H1 (cell line): ENCODE results near the gene TMEM134. TPM values are rescaled to one million over a fixed set of nuclear protein-coding genes. Genes with fewer than 3 reads are reported as not detected.

ENCODE experiments used
- CTCF ChIA-PET: fragments of 300-600 bp; sonication (Branson Sonifier 250); formaldehyde crosslinking; loops from one replicate; lab custom pipeline; 2021; ENCODE audit not compliant: partially characterized antibody; lab: Charles Lee
- POLR2A ChIA-PET: fragments of 300-600 bp; sonication (Branson Sonifier 250); formaldehyde crosslinking; loops from one replicate; lab custom pipeline; 2021; ENCODE audit warnings: inconsistent platforms; ENCODE audit not compliant: partially characterized antibody; lab: Charles Lee
- DNase-seq, 2 experiments: peaks; one replicate each; pipeline versions ENCODE4 v3.0.0 to v3.0.0-alpha.2; 2010 to 2022; ENCODE audit warnings: low spot score in 2 of 2, low read depth in 1 of 2, mixed read lengths in 1 of 2
- FAIRE-seq: peaks from 2 replicates; lab custom pipeline; 2011; peaks lifted over from hg19 to GRCh38; lab: Jason Lieb, UNC
- H2AFZ ChIP-seq: 2 replicates; pipeline ENCODE4 v1.8.1; 2012; ENCODE audit warnings: low read length, inconsistent platforms
- H2AK5ac ChIP-seq: 2 replicates; pipeline ENCODE4 v1.6.1; 2013; ENCODE audit warnings: low read depth, low read length
- H2BK120ac ChIP-seq: replicated peaks from 2 replicates; pipeline ENCODE3; 2013; ENCODE audit warnings: low read depth, low read length, inconsistent platforms
- H2BK12ac ChIP-seq: 2 replicates; pipeline ENCODE4 v1.6.1; 2013; ENCODE audit warnings: low read depth, low read length
- H2BK15ac ChIP-seq: 2 replicates; pipeline ENCODE4 v1.6.1; 2013; ENCODE audit warnings: low read length
- H2BK20ac ChIP-seq: 2 replicates; pipeline ENCODE4 v1.6.1; 2013; ENCODE audit warnings: low read length
- H2BK5ac ChIP-seq: 2 replicates; pipeline ENCODE4 v1.6.1; 2013; ENCODE audit warnings: low read depth, low read length
- H3K14ac ChIP-seq: 2 replicates; pipeline ENCODE4 v1.6.1; 2013; ENCODE audit warnings: inconsistent platforms; ENCODE audit not compliant: insufficient read length
- H3K18ac ChIP-seq: 2 replicates; pipeline ENCODE4 v1.6.1; 2013; ENCODE audit warnings: low read length; ENCODE audit errors: extremely low read depth
- H3K23ac ChIP-seq: 2 replicates; pipeline ENCODE4 v1.6.1; 2013; ENCODE audit warnings: inconsistent platforms; ENCODE audit not compliant: insufficient read length
- H3K23me2 ChIP-seq: 2 replicates; pipeline ENCODE4 v1.6.1; 2013; ENCODE audit warnings: low read depth, low read length
- H3K27ac ChIP-seq: 2 replicates; pipeline ENCODE4 v1.6.1; 2011; ENCODE audit warnings: low read depth, low read length, inconsistent platforms
- H3K27me3 ChIP-seq, 4 experiments: replicated peaks in 1 of 4; 1 replicate in 1 of 4; 2 replicates in 3 of 4; pipeline versions ENCODE4 v1.6.1 to v1.8.1; 2011 to 2013; ENCODE audit warnings: low read length in 3 of 4, mild to moderate bottlenecking in 3 of 4, inconsistent platforms in 2 of 4, mixed read lengths in 2 of 4, moderate library complexity in 1 of 4; ENCODE audit not compliant: control insufficient read depth in 3 of 4, insufficient read depth in 3 of 4; ENCODE audit errors: extremely low read depth in 1 of 4
- H3K36me3 ChIP-seq, 4 experiments: 2 replicates each; pipeline versions ENCODE4 v1.6.1 to v1.8.1; 2011 to 2013; ENCODE audit warnings: mild to moderate bottlenecking in 4 of 4, low read length in 3 of 4, moderate library complexity in 2 of 4, control low read depth in 1 of 4, inconsistent platforms in 1 of 4; ENCODE audit not compliant: insufficient read depth in 4 of 4, control insufficient read depth in 2 of 4
- H3K4ac ChIP-seq: replicated peaks from 2 replicates; pipeline ENCODE3; 2013; ENCODE audit warnings: low read length, low read depth, mixed read lengths, inconsistent platforms; ENCODE audit not compliant: insufficient read length
- H3K4me1 ChIP-seq, 4 experiments: replicated peaks in 1 of 4; 1 replicate in 1 of 4; 2 replicates in 3 of 4; pipeline versions ENCODE4 v1.6.1 to v1.8.1; 2011 to 2013; ENCODE audit warnings: low read length in 3 of 4, inconsistent platforms in 2 of 4, mixed read lengths in 1 of 4; ENCODE audit not compliant: insufficient read depth in 4 of 4, control insufficient read depth in 3 of 4
- H3K4me2 ChIP-seq, 2 experiments: 2 replicates each; pipeline versions ENCODE4 v1.6.1 to v1.8.1; 2011 to 2013; ENCODE audit warnings: low read depth in 2 of 2, low read length in 2 of 2, control low read depth in 1 of 2, inconsistent platforms in 1 of 2, mild to moderate bottlenecking in 1 of 2; ENCODE audit not compliant: insufficient read depth in 1 of 2
- H3K4me3 ChIP-seq, 4 experiments: fragments of 200-600, 300-600 bp in 1 of 4; sonication (generic), shearing (Covaris generic), sonication (Bioruptor Twin) in 1 of 4; 2 replicates each; pipeline versions ENCODE4 v1.5.1 to v1.8.1; 2011 to 2016; ENCODE audit warnings: low read length in 4 of 4, low read depth in 3 of 4, control low read depth in 2 of 4, inconsistent platforms in 2 of 4, mild to moderate bottlenecking in 2 of 4, mixed read lengths in 1 of 4, moderate library complexity in 1 of 4; ENCODE audit not compliant: insufficient read depth in 2 of 4; ENCODE audit errors: extremely low read depth in 1 of 4
- H3K56ac ChIP-seq: replicated peaks from 2 replicates; pipeline ENCODE3; 2013; ENCODE audit warnings: low read depth, mild to moderate bottlenecking, mixed read lengths, low read length, inconsistent platforms; ENCODE audit not compliant: insufficient read length
- H3K79me1 ChIP-seq: 2 replicates; pipeline ENCODE4 v1.6.1; 2013; ENCODE audit warnings: low read depth, low read length, control low read depth
- H3K79me2 ChIP-seq, 2 experiments: 2 replicates each; pipeline versions ENCODE4 v1.6.1 to v1.8.1; 2012 to 2013; ENCODE audit warnings: low read length in 2 of 2, mild to moderate bottlenecking in 2 of 2, inconsistent platforms in 1 of 2; ENCODE audit not compliant: insufficient read depth in 2 of 2, control insufficient read depth in 1 of 2
- H3K9ac ChIP-seq, 4 experiments: replicated peaks in 1 of 4; 1 replicate in 1 of 4; 2 replicates in 3 of 4; pipeline versions ENCODE4 v1.6.1 to v1.8.1; 2011 to 2013; ENCODE audit warnings: low read depth in 3 of 4, low read length in 3 of 4, control low read depth in 2 of 4, mild to moderate bottlenecking in 2 of 4, moderate library complexity in 2 of 4, inconsistent platforms in 1 of 4; ENCODE audit errors: extremely low read depth in 1 of 4
- H3K9me3 ChIP-seq, 2 experiments: 2 replicates each; pipeline versions ENCODE4 v1.6.1 to v1.8.1; 2012 to 2013; ENCODE audit warnings: mild to moderate bottlenecking in 2 of 2, moderate library complexity in 2 of 2, control low read depth in 1 of 2, inconsistent platforms in 1 of 2, low read depth in 1 of 2, low read length in 1 of 2, mixed read lengths in 1 of 2; ENCODE audit not compliant: insufficient read depth in 2 of 2
- H4K20me1 ChIP-seq, 2 experiments: replicated peaks in 1 of 2; 2 replicates each; pipeline versions ENCODE3 to v1.8.1; 2011 to 2013; ENCODE audit warnings: inconsistent platforms in 2 of 2, low read length in 2 of 2, mild to moderate bottlenecking in 1 of 2; ENCODE audit not compliant: insufficient read depth in 2 of 2, control insufficient read depth in 1 of 2
- H4K5ac ChIP-seq: 2 replicates; pipeline ENCODE4 v1.6.1; 2013; ENCODE audit warnings: low read length, low read depth, mixed read lengths, inconsistent platforms; ENCODE audit not compliant: insufficient read length
- H4K8ac ChIP-seq: 2 replicates; pipeline ENCODE4 v1.8.0; 2013; ENCODE audit warnings: mild to moderate bottlenecking, moderate library complexity, low read length, inconsistent platforms; ENCODE audit not compliant: insufficient read depth; ENCODE audit errors: extremely low read depth
- H4K91ac ChIP-seq: replicated peaks from 2 replicates; pipeline ENCODE3; 2013; ENCODE audit warnings: low read length, mixed read lengths, inconsistent platforms; ENCODE audit not compliant: insufficient read length
- BCL11A ChIP-seq, 2 experiments: IDR thresholded peaks; one replicate each; pipeline ENCODE4 v1.6.1; 2011; ENCODE audit warnings: low read depth in 2 of 2, low read length in 2 of 2, mild to moderate bottlenecking in 2 of 2
- BRCA1 ChIP-seq: IDR thresholded peaks from 2 replicates; pipeline ENCODE4 v1.6.1; 2012; ENCODE audit warnings: low read depth, low read length, improper control_type of control experiment
- CBX5 ChIP-seq: fragments of 300-800, 300-1000 bp; sonication (generic); IDR thresholded peaks from 2 replicates; pipeline ENCODE4 v1.7.1; 2016; ENCODE audit warnings: antibody characterized with exemption, low read length, low read depth
- FOSL1 ChIP-seq: IDR thresholded peaks from 2 replicates; pipeline ENCODE4 v1.6.1; 2011; ENCODE audit warnings: mild to moderate bottlenecking, low read depth, low read length, moderate library complexity; ENCODE audit not compliant: insufficient read depth
- GABPA ChIP-seq: IDR thresholded peaks from 2 replicates; pipeline ENCODE4 v1.6.1; 2011; ENCODE audit warnings: mild to moderate bottlenecking, low read length, moderate library complexity, borderline replicate concordance; ENCODE audit not compliant: insufficient read depth
- POLR2AphosphoS5 ChIP-seq: IDR thresholded peaks from 2 replicates; pipeline ENCODE4 v1.6.1; 2011; ENCODE audit warnings: low read depth, low read length
- RAD21 ChIP-seq, 2 experiments: IDR thresholded peaks in 1 of 2; conservative IDR thresholded peaks in 1 of 2; 2 replicates each; pipeline ENCODE4 v1.6.1; 2011; ENCODE audit warnings: low read depth in 2 of 2, low read length in 2 of 2, improper control_type of control experiment in 1 of 2, inconsistent platforms in 1 of 2, mild to moderate bottlenecking in 1 of 2, moderate library complexity in 1 of 2
- RFX5 ChIP-seq: IDR thresholded peaks from 2 replicates; pipeline ENCODE4 v1.6.1; 2011; ENCODE audit warnings: low read depth, low read length, improper control_type of control experiment, borderline replicate concordance
- RNF2 ChIP-seq: fragments of 200-900, 300-1000 bp; sonication (generic); IDR thresholded peaks from 2 replicates; pipeline ENCODE4 v1.7.1; 2016; ENCODE audit warnings: borderline replicate concordance, low read depth, mild to moderate bottlenecking, antibody characterized with exemption, low read length; ENCODE audit not compliant: poor library complexity, severe bottlenecking; ENCODE audit errors: missing control alignments
- RXRA ChIP-seq: IDR thresholded peaks from 2 replicates; pipeline ENCODE4 v1.6.1; 2011; ENCODE audit warnings: low read depth, mild to moderate bottlenecking, low read length, moderate library complexity; ENCODE audit not compliant: insufficient read depth
- TAF1 ChIP-seq: IDR thresholded peaks from 2 replicates; pipeline ENCODE4 v1.6.1; 2011; ENCODE audit warnings: mild to moderate bottlenecking, low read depth, low read length
- TCF12 ChIP-seq: IDR thresholded peaks from 2 replicates; pipeline ENCODE4 v1.6.1; 2011; ENCODE audit warnings: low read depth, mild to moderate bottlenecking, low read length
- YY1 ChIP-seq: IDR thresholded peaks from 2 replicates; pipeline ENCODE4 v1.6.1; 2011; ENCODE audit warnings: low read depth, mild to moderate bottlenecking, low read length
- WGBS, 2 experiments: shearing (Covaris generic) in 1 of 2; methylation state at CpG; one replicate each; pipeline versions ENCODE4 v1.1.6 to v1.1.7; 2013 to 2015; ENCODE audit warnings: low lambda C conversion rate in 2 of 2, mixed read lengths in 2 of 2, inconsistent platforms in 1 of 2, low coverage in 1 of 2, missing lambda C conversion rate in 1 of 2; ENCODE audit not compliant: insufficient replicate concordance in 2 of 2, insufficient coverage in 1 of 2, insufficient read length in 1 of 2; ENCODE audit errors: extremely low coverage in 1 of 2, missing lambda C conversion rate in 1 of 2; 5-methylcytosine and 5-hydroxymethylcytosine counted together
- polyA plus RNA-seq, 7 experiments: library from polyadenylated mRNA; depleted of rRNA in 3 of 7; stranded (reverse) in 5 of 7; unstranded in 2 of 7; fragments of >200 nt in 5 of 7; fragments of 200-250 nt in 2 of 7; gene quantifications; 1 replicate in 5 of 7; 2 replicates in 1 of 7; 4 replicates in 1 of 7; pipeline versions ENCODE4 v1.2.1 to v1.2.3, GENCODE V29; 2011 to 2013; ENCODE audit warnings: missing spikeins in 2 of 7, mixed read lengths in 2 of 7
- total RNA-seq: library from RNA; stranded (reverse); fragmentation: NEBNext Ultra II Directional; extraction: Animal tissue kit (Norgen Biotek cat#: 25700); gene quantifications from 2 replicates; pipeline ENCODE4 v1.2.1, GENCODE V29; 2021

The TMEM134 gene
- total and polyA plus RNA-seq, 2 of the 8 experiments (the other 6 are each of a cell fraction or from before 2014, with no cell fraction given), result 32.4 to 229 TPM

DNA sequence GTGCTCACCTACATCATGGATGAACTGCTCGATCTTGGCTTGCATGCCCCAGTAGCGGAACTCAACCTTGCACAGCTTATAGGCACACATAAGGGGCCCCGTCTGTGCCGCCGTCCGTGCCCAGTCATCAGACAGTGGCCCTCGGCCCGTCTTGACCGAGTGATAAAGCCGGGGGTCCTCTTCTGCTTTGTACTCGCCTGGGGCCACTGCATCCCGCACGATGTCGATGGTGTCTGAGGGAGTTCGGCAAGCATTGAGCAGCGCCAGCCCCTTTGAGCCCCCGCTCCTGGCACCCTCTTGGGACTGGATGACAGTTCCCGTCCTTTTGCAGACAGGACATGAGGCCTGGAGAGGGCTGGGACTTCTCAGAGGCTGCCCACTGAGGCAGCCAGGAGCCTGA is 32.8 kb upstream of the TMEM134 start:
- H3K4me3 ChIP-seq, result no peak overlapping the region
- no peak overlapping the region for H4K8ac ChIP-seq
- FAIRE-seq (no peak), DNase-seq (no peak)
- H3K23me2 ChIP-seq, result peaks cover 14% of the 10 kb centered on the region; the same call in 1 of the 2 replicates
- H2BK5ac ChIP-seq, result no peak overlapping the region
- H4K91ac ChIP-seq, result no peak overlapping the region
- no peak overlapping the region for H2BK15ac ChIP-seq
- no peak overlapping the region for H2AK5ac ChIP-seq
- H3K36me3 ChIP-seq, result peaks cover 0 to 8% (median 4%) of the 10 kb centered on the region in 4 experiments; a peak in 5 of 8 replicates
- no peak overlapping the region for H3K4me2 ChIP-seq
- H2AFZ ChIP-seq, result no peak overlapping the region
- H3K18ac ChIP-seq, result no peak overlapping the region
- no peak overlapping the region for H2BK20ac ChIP-seq
- H2BK120ac ChIP-seq, result no peak overlapping the region
- H3K4ac ChIP-seq, result no peak overlapping the region
- peaks cover 3 to 13% of the 10 kb centered on the region in 2 experiments for H4K20me1 ChIP-seq
- H3K56ac ChIP-seq, result no peak overlapping the region
- peaks cover 0 to 8% (median 4%) of the 10 kb centered on the region in 4 experiments; a peak in 3 of 7 replicates for H3K27me3 ChIP-seq
- no peak overlapping the region for H2BK12ac ChIP-seq
- H3K4me1 ChIP-seq, result peaks cover 0 to 20% (median 7%) of the 10 kb centered on the region in 4 experiments; a peak in 5 of 7 replicates
- H3K79me1 ChIP-seq, result no peaks in the 10 kb centered on the region
- CTCF ChIA-PET, result interaction anchor here (1.2 to 1.4 kb wide), 3 partner anchors 9 to 113 kb away, joined by 3 to 4 read pairs (median 4); no protein-coding TSS in a partner anchor
- 0 out of 4 replicates have a peak, but pooled peaks cover 0 to 4% of the 10 kb centered on the region in 2 experiments for H3K79me2 ChIP-seq
- POLR2A ChIA-PET, result interaction anchor here (1.3 kb wide), 1 partner anchor 11 kb away, joined by 3 read pairs; no protein-coding TSS in a partner anchor
- no peak overlapping the region for H3K27ac ChIP-seq
- no peak overlapping the region for H3K23ac ChIP-seq
- no peak overlapping the region for H4K5ac ChIP-seq
- no peaks in the 10 kb centered on the region for H3K9me3 ChIP-seq
- WGBS, 2 experiments, result 94% methylated on average over 12 of the region's 18 CpGs; no CpG with 5 or more reads in 1 of the 2 experiments
- no peak overlapping the region for H3K9ac ChIP-seq
- H3K14ac ChIP-seq, result no peak overlapping the region
- TF ChIP-seq RXRA (no peak), TAF1 (no peak), CBX5 (no peak), FOSL1 (no peak), POLR2AphosphoS5 (no peak), BRCA1 (no peak), RFX5 (no peak), YY1 (no peak), BCL11A (IDR thresholded peaks at IDR 0.05; ENCODE audit: low read depth in 2 of 2, low read length in 2 of 2) (no peak), RNF2 (no peak), RAD21 (IDR thresholded peaks at IDR 0.05 in 1 of 2, conservative IDR thresholded peaks at IDR 0.05 in 1 of 2; ENCODE audit: low read depth in 2 of 2, low read length in 2 of 2) (no peak), GABPA (no peak), TCF12 (no peak)
